GM19438 (cell line): ENCODE results near the gene ANKRD52.
"Not testable (repeated sequence)": the region's sequence is repeated elsewhere in the genome, so short reads cannot be mapped to it uniquely, and the experiment has no call there.

Source experiments
- ATAC-seq: cut with Tn5 transposase; IDR thresholded peaks from one replicate; pipeline ENCODE4 v1.9.1; 2021; ENCODE audit warnings: low read depth; ENCODE audit not compliant: unreplicated experiment

ANKRD52 gene

GRCh38 chr12:56219840-56220239 lies 38.3 kb downstream of the ANKRD52 start:
- no peak for ATAC-seq

GRCh38 chr12:56216461-56216860 lies 41.7 kb downstream of the ANKRD52 start:
- ATAC-seq: no peak

- no peak for ATAC-seq
Measured at GRCh38 chr12:56213878-56214277, 44.3 kb downstream of the ANKRD52 start.

GRCh38 chr12:56212361-56212760 lies 45.8 kb downstream of the ANKRD52 start:
- no peak for ATAC-seq

GRCh38 chr12:56208006-56208405 lies 50.2 kb downstream of the ANKRD52 start:
- no peak for ATAC-seq

GRCh38 chr12:56206452-56207166 lies 51.6 kb downstream of the ANKRD52 start:
- no peak for ATAC-seq

- no peak for ATAC-seq
Measured at GRCh38 chr12:56205445-56205844, 52.7 kb downstream of the ANKRD52 start.

- no peak for ATAC-seq
Measured at GRCh38 chr12:56204275-56204674, 53.9 kb downstream of the ANKRD52 start.

GRCh38 chr12:56202838-56203237 lies 55.3 kb downstream of the ANKRD52 start:
- ATAC-seq: no peak

- no peak for ATAC-seq
Measured at GRCh38 chr12:56202366-56202765, 55.8 kb downstream of the ANKRD52 start.

GRCh38 chr12:56198836-56199235 lies 59.3 kb downstream of the ANKRD52 start:
- ATAC-seq: no peak

GRCh38 chr12:56197921-56198635 lies 60.1 kb downstream of the ANKRD52 start:
- ATAC-seq: no peak

- ATAC-seq: not testable (repeated sequence)
Measured at GRCh38 chr12:56196818-56197550, 61.2 kb downstream of the ANKRD52 start.

- ATAC-seq: no peak
Measured at GRCh38 chr12:56193025-56193578, 65.1 kb downstream of the ANKRD52 start.

GRCh38 chr12:56192582-56192981 lies 65.6 kb downstream of the ANKRD52 start:
- no peak for ATAC-seq

GRCh38 chr12:56190695-56191155 lies 67.5 kb downstream of the ANKRD52 start:
- ATAC-seq: no peak

- ATAC-seq: peak; percentile 34
Measured at GRCh38 chr12:56189918-56190694, 68.1 kb downstream of the ANKRD52 start.

- peak; percentile 66 for ATAC-seq
Measured at GRCh38 chr12:56189099-56189917, 68.9 kb downstream of the ANKRD52 start, which contains the start of gene SMARCC2. TSS of gene SMARCC2 (minus strand) at chr12:56189483. CDS start at chr12:56189461, 22 bp downstream.

GRCh38 chr12:56188778-56189098 lies 69.4 kb downstream of the ANKRD52 start:
- ATAC-seq: no peak
